H1 (cell line): ENCODE data around the gene UGGT2. TPM values are rescaled to one million over a fixed set of nuclear protein-coding genes. Genes with fewer than 3 reads are reported as not detected.

Experiments
- CTCF ChIA-PET: fragments of 300-600 bp; sonication (Branson Sonifier 250); formaldehyde crosslinking; loops from one replicate; lab custom pipeline; 2021; ENCODE audit not compliant: partially characterized antibody; lab: Charles Lee
- POLR2A ChIA-PET: fragments of 300-600 bp; sonication (Branson Sonifier 250); formaldehyde crosslinking; loops from one replicate; lab custom pipeline; 2021; ENCODE audit warnings: inconsistent platforms; ENCODE audit not compliant: partially characterized antibody; lab: Charles Lee
- DNase-seq, 2 experiments: peaks; one replicate each; pipeline versions ENCODE4 v3.0.0 to v3.0.0-alpha.2; 2010 to 2022; ENCODE audit warnings: low spot score in 2 of 2, low read depth in 1 of 2, mixed read lengths in 1 of 2
- FAIRE-seq: peaks from 2 replicates; lab custom pipeline; 2011; peaks lifted over from hg19 to GRCh38; lab: Jason Lieb, UNC
- H2AFZ ChIP-seq: 2 replicates; pipeline ENCODE4 v1.8.1; 2012; ENCODE audit warnings: low read length, inconsistent platforms
- H2AK5ac ChIP-seq: 2 replicates; pipeline ENCODE4 v1.6.1; 2013; ENCODE audit warnings: low read depth, low read length
- H2BK120ac ChIP-seq: replicated peaks from 2 replicates; pipeline ENCODE3; 2013; ENCODE audit warnings: low read depth, low read length, inconsistent platforms
- H2BK12ac ChIP-seq: 2 replicates; pipeline ENCODE4 v1.6.1; 2013; ENCODE audit warnings: low read depth, low read length
- H2BK15ac ChIP-seq: 2 replicates; pipeline ENCODE4 v1.6.1; 2013; ENCODE audit warnings: low read length
- H2BK20ac ChIP-seq: 2 replicates; pipeline ENCODE4 v1.6.1; 2013; ENCODE audit warnings: low read length
- H2BK5ac ChIP-seq: 2 replicates; pipeline ENCODE4 v1.6.1; 2013; ENCODE audit warnings: low read depth, low read length
- H3K14ac ChIP-seq: 2 replicates; pipeline ENCODE4 v1.6.1; 2013; ENCODE audit warnings: inconsistent platforms; ENCODE audit not compliant: insufficient read length
- H3K18ac ChIP-seq: 2 replicates; pipeline ENCODE4 v1.6.1; 2013; ENCODE audit warnings: low read length; ENCODE audit errors: extremely low read depth
- H3K23ac ChIP-seq: 2 replicates; pipeline ENCODE4 v1.6.1; 2013; ENCODE audit warnings: inconsistent platforms; ENCODE audit not compliant: insufficient read length
- H3K23me2 ChIP-seq: 2 replicates; pipeline ENCODE4 v1.6.1; 2013; ENCODE audit warnings: low read depth, low read length
- H3K27ac ChIP-seq: 2 replicates; pipeline ENCODE4 v1.6.1; 2011; ENCODE audit warnings: low read depth, low read length, inconsistent platforms
- H3K27me3 ChIP-seq, 4 experiments: replicated peaks in 1 of 4; 1 replicate in 1 of 4; 2 replicates in 3 of 4; pipeline versions ENCODE4 v1.6.1 to v1.8.1; 2011 to 2013; ENCODE audit warnings: low read length in 3 of 4, mild to moderate bottlenecking in 3 of 4, inconsistent platforms in 2 of 4, mixed read lengths in 2 of 4, moderate library complexity in 1 of 4; ENCODE audit not compliant: control insufficient read depth in 3 of 4, insufficient read depth in 3 of 4; ENCODE audit errors: extremely low read depth in 1 of 4
- H3K36me3 ChIP-seq, 4 experiments: 2 replicates each; pipeline versions ENCODE4 v1.6.1 to v1.8.1; 2011 to 2013; ENCODE audit warnings: mild to moderate bottlenecking in 4 of 4, low read length in 3 of 4, moderate library complexity in 2 of 4, control low read depth in 1 of 4, inconsistent platforms in 1 of 4; ENCODE audit not compliant: insufficient read depth in 4 of 4, control insufficient read depth in 2 of 4
- H3K4ac ChIP-seq: replicated peaks from 2 replicates; pipeline ENCODE3; 2013; ENCODE audit warnings: low read length, low read depth, mixed read lengths, inconsistent platforms; ENCODE audit not compliant: insufficient read length
- H3K4me1 ChIP-seq, 4 experiments: replicated peaks in 1 of 4; 1 replicate in 1 of 4; 2 replicates in 3 of 4; pipeline versions ENCODE4 v1.6.1 to v1.8.1; 2011 to 2013; ENCODE audit warnings: low read length in 3 of 4, inconsistent platforms in 2 of 4, mixed read lengths in 1 of 4; ENCODE audit not compliant: insufficient read depth in 4 of 4, control insufficient read depth in 3 of 4
- H3K4me2 ChIP-seq, 2 experiments: 2 replicates each; pipeline versions ENCODE4 v1.6.1 to v1.8.1; 2011 to 2013; ENCODE audit warnings: low read depth in 2 of 2, low read length in 2 of 2, control low read depth in 1 of 2, inconsistent platforms in 1 of 2, mild to moderate bottlenecking in 1 of 2; ENCODE audit not compliant: insufficient read depth in 1 of 2
- H3K4me3 ChIP-seq, 4 experiments: fragments of 200-600, 300-600 bp in 1 of 4; sonication (generic), shearing (Covaris generic), sonication (Bioruptor Twin) in 1 of 4; 2 replicates each; pipeline versions ENCODE4 v1.5.1 to v1.8.1; 2011 to 2016; ENCODE audit warnings: low read length in 4 of 4, low read depth in 3 of 4, control low read depth in 2 of 4, inconsistent platforms in 2 of 4, mild to moderate bottlenecking in 2 of 4, mixed read lengths in 1 of 4, moderate library complexity in 1 of 4; ENCODE audit not compliant: insufficient read depth in 2 of 4; ENCODE audit errors: extremely low read depth in 1 of 4
- H3K56ac ChIP-seq: replicated peaks from 2 replicates; pipeline ENCODE3; 2013; ENCODE audit warnings: low read depth, mild to moderate bottlenecking, mixed read lengths, low read length, inconsistent platforms; ENCODE audit not compliant: insufficient read length
- H3K79me1 ChIP-seq: 2 replicates; pipeline ENCODE4 v1.6.1; 2013; ENCODE audit warnings: low read depth, low read length, control low read depth
- H3K79me2 ChIP-seq, 2 experiments: 2 replicates each; pipeline versions ENCODE4 v1.6.1 to v1.8.1; 2012 to 2013; ENCODE audit warnings: low read length in 2 of 2, mild to moderate bottlenecking in 2 of 2, inconsistent platforms in 1 of 2; ENCODE audit not compliant: insufficient read depth in 2 of 2, control insufficient read depth in 1 of 2
- H3K9ac ChIP-seq, 4 experiments: replicated peaks in 1 of 4; 1 replicate in 1 of 4; 2 replicates in 3 of 4; pipeline versions ENCODE4 v1.6.1 to v1.8.1; 2011 to 2013; ENCODE audit warnings: low read depth in 3 of 4, low read length in 3 of 4, control low read depth in 2 of 4, mild to moderate bottlenecking in 2 of 4, moderate library complexity in 2 of 4, inconsistent platforms in 1 of 4; ENCODE audit errors: extremely low read depth in 1 of 4
- H3K9me3 ChIP-seq, 2 experiments: 2 replicates each; pipeline versions ENCODE4 v1.6.1 to v1.8.1; 2012 to 2013; ENCODE audit warnings: mild to moderate bottlenecking in 2 of 2, moderate library complexity in 2 of 2, control low read depth in 1 of 2, inconsistent platforms in 1 of 2, low read depth in 1 of 2, low read length in 1 of 2, mixed read lengths in 1 of 2; ENCODE audit not compliant: insufficient read depth in 2 of 2
- H4K20me1 ChIP-seq, 2 experiments: replicated peaks in 1 of 2; 2 replicates each; pipeline versions ENCODE3 to v1.8.1; 2011 to 2013; ENCODE audit warnings: inconsistent platforms in 2 of 2, low read length in 2 of 2, mild to moderate bottlenecking in 1 of 2; ENCODE audit not compliant: insufficient read depth in 2 of 2, control insufficient read depth in 1 of 2
- H4K5ac ChIP-seq: 2 replicates; pipeline ENCODE4 v1.6.1; 2013; ENCODE audit warnings: low read length, low read depth, mixed read lengths, inconsistent platforms; ENCODE audit not compliant: insufficient read length
- H4K8ac ChIP-seq: 2 replicates; pipeline ENCODE4 v1.8.0; 2013; ENCODE audit warnings: mild to moderate bottlenecking, moderate library complexity, low read length, inconsistent platforms; ENCODE audit not compliant: insufficient read depth; ENCODE audit errors: extremely low read depth
- H4K91ac ChIP-seq: replicated peaks from 2 replicates; pipeline ENCODE3; 2013; ENCODE audit warnings: low read length, mixed read lengths, inconsistent platforms; ENCODE audit not compliant: insufficient read length
- ASH2L ChIP-seq: fragments of 200-600, 300-600 bp; sonication (generic); IDR thresholded peaks from one replicate; pipeline ENCODE4 v1.7.1; 2017; ENCODE audit warnings: low read length
- BACH1 ChIP-seq: IDR thresholded peaks from 2 replicates; pipeline ENCODE4 v1.6.1; 2012; ENCODE audit warnings: low read length, improper control_type of control experiment
- BCL11A ChIP-seq, 2 experiments: IDR thresholded peaks; one replicate each; pipeline ENCODE4 v1.6.1; 2011; ENCODE audit warnings: low read depth in 2 of 2, low read length in 2 of 2, mild to moderate bottlenecking in 2 of 2
- CBX5 ChIP-seq: fragments of 300-800, 300-1000 bp; sonication (generic); IDR thresholded peaks from 2 replicates; pipeline ENCODE4 v1.7.1; 2016; ENCODE audit warnings: antibody characterized with exemption, low read length, low read depth
- CTCF ChIP-seq, 3 experiments: IDR thresholded peaks; 1 replicate in 2 of 3; 2 replicates in 1 of 3; pipeline versions ENCODE4 v1.5.1 to v1.6.1; 2011; ENCODE audit warnings: low read length in 3 of 3, mild to moderate bottlenecking in 3 of 3, inconsistent platforms in 2 of 3, low read depth in 1 of 3, moderate library complexity in 1 of 3; ENCODE audit not compliant: insufficient read depth in 1 of 3; ENCODE audit errors: control extremely low read depth in 1 of 3
- FOSL1 ChIP-seq: IDR thresholded peaks from 2 replicates; pipeline ENCODE4 v1.6.1; 2011; ENCODE audit warnings: mild to moderate bottlenecking, low read depth, low read length, moderate library complexity; ENCODE audit not compliant: insufficient read depth
- TBP ChIP-seq: IDR thresholded peaks from 2 replicates; pipeline ENCODE4 v1.6.1; 2011; ENCODE audit warnings: low read depth, low read length, improper control_type of control experiment
- USF2 ChIP-seq: IDR thresholded peaks from 2 replicates; pipeline ENCODE4 v1.6.1; 2011; ENCODE audit warnings: low read length, improper control_type of control experiment
- YY1 ChIP-seq: IDR thresholded peaks from 2 replicates; pipeline ENCODE4 v1.6.1; 2011; ENCODE audit warnings: low read depth, mild to moderate bottlenecking, low read length
- WGBS, 2 experiments: shearing (Covaris generic) in 1 of 2; methylation state at CpG; one replicate each; pipeline versions ENCODE4 v1.1.6 to v1.1.7; 2013 to 2015; ENCODE audit warnings: low lambda C conversion rate in 2 of 2, mixed read lengths in 2 of 2, inconsistent platforms in 1 of 2, low coverage in 1 of 2, missing lambda C conversion rate in 1 of 2; ENCODE audit not compliant: insufficient replicate concordance in 2 of 2, insufficient coverage in 1 of 2, insufficient read length in 1 of 2; ENCODE audit errors: extremely low coverage in 1 of 2, missing lambda C conversion rate in 1 of 2; 5-methylcytosine and 5-hydroxymethylcytosine counted together
- polyA plus RNA-seq, 7 experiments: library from polyadenylated mRNA; depleted of rRNA in 3 of 7; stranded (reverse) in 5 of 7; unstranded in 2 of 7; fragments of >200 nt in 5 of 7; fragments of 200-250 nt in 2 of 7; gene quantifications; 1 replicate in 5 of 7; 2 replicates in 1 of 7; 4 replicates in 1 of 7; pipeline versions ENCODE4 v1.2.1 to v1.2.3, GENCODE V29; 2011 to 2013; ENCODE audit warnings: missing spikeins in 2 of 7, mixed read lengths in 2 of 7
- total RNA-seq: library from RNA; stranded (reverse); fragmentation: NEBNext Ultra II Directional; extraction: Animal tissue kit (Norgen Biotek cat#: 25700); gene quantifications from 2 replicates; pipeline ENCODE4 v1.2.1, GENCODE V29; 2021

UGGT2 gene
- total and polyA plus RNA-seq, 2 of the 8 experiments (the other 6 are each of a cell fraction or from before 2014, with no cell fraction given): 5.9 to 25.1 TPM

GRCh38 chr13:95858286-95859075 is 194.7 kb downstream of the UGGT2 start:
- H3K79me2 ChIP-seq: no peaks in the 10 kb centered on the region
- H2BK120ac ChIP-seq: no peak overlapping the region
- no peak overlapping the region for H4K91ac ChIP-seq
- no peak overlapping the region for H2AFZ ChIP-seq
- H3K23me2 ChIP-seq: no peaks in the 10 kb centered on the region
- no peak overlapping the region for H3K56ac ChIP-seq
- no peaks in the 10 kb centered on the region for H4K20me1 ChIP-seq
- H4K5ac ChIP-seq: no peak overlapping the region
- no peak overlapping the region for H2AK5ac ChIP-seq
- no peak overlapping the region for H2BK15ac ChIP-seq
- POLR2A ChIA-PET: no interaction called here
- no peak for FAIRE-seq
- H3K4me1 ChIP-seq: no peaks in the 10 kb centered on the region
- no peak overlapping the region for H2BK20ac ChIP-seq
- H3K23ac ChIP-seq: no peak overlapping the region
- CTCF ChIA-PET: interaction anchor here (0.6 to 0.7 kb wide), 2 partner anchors 25 to 244 kb away, joined by 3 read pairs; no protein-coding TSS in a partner anchor
- no peak overlapping the region for H3K27ac ChIP-seq
- peaks cover 0 to 4% (median 0%) of the 10 kb centered on the region in 4 experiments; a peak in 2 of 8 replicates for H3K36me3 ChIP-seq
- no peak overlapping the region for H3K4ac ChIP-seq
- H3K9me3 ChIP-seq: no peaks in the 10 kb centered on the region
- no peak overlapping the region for H2BK12ac ChIP-seq
- H3K79me1 ChIP-seq: no peaks in the 10 kb centered on the region
- WGBS, 2 experiments: 85% methylated on average over 10 of the region's 10 CpGs; no CpG with 5 or more reads in 1 of the 2 experiments
- DNase-seq: no peak
- no peak overlapping the region for H3K18ac ChIP-seq
- no peaks in the 10 kb centered on the region for H3K27me3 ChIP-seq
- H3K14ac ChIP-seq: no peak overlapping the region
- H3K9ac ChIP-seq: no peak overlapping the region
- no peak overlapping the region for H2BK5ac ChIP-seq
- H3K4me3 ChIP-seq: no peak overlapping the region
- H4K8ac ChIP-seq: no peak overlapping the region
- no peak overlapping the region for H3K4me2 ChIP-seq
- TF ChIP-seq CTCF (IDR thresholded peaks at IDR 0.05; ENCODE audit: control extremely low read depth in 1 of 3, insufficient read depth in 1 of 3, low read depth in 1 of 3, low read length in 3 of 3): no peak
- no peak for TF ChIP-seq FOSL1
- no peak for TF ChIP-seq USF2
- TF ChIP-seq BCL11A (IDR thresholded peaks at IDR 0.05; ENCODE audit: low read depth in 2 of 2, low read length in 2 of 2): no peak
- no peak for TF ChIP-seq CBX5
- no peak for TF ChIP-seq ASH2L
- no peak for TF ChIP-seq YY1
- no peak for TF ChIP-seq TBP
- no peak for TF ChIP-seq BACH1
